NOMO-1 (cell line): ENCODE measurements around the gene PLEKHM3.
"Not testable (repeated sequence)": the region's sequence is repeated elsewhere in the genome, so short reads cannot be mapped to it uniquely, and the experiment has no call there.

ENCODE experiments used
- DNase-seq, 2 experiments: peaks; one replicate each; lab custom pipeline; 2025; ENCODE audit not compliant: unreplicated experiment in 2 of 2; lab: John Stamatoyannopoulos, UW

PLEKHM3 gene

GRCh38 chr2:208037564-208038487, 12.5 kb upstream of the PLEKHM3 start:
- DNase-seq = no peak

GRCh38 chr2:208036357-208036756, 11.0 kb upstream of the PLEKHM3 start:
- DNase-seq = no peak

GRCh38 chr2:208034503-208035140, 9.3 kb upstream of the PLEKHM3 start:
- DNase-seq = no peak

GRCh38 chr2:208033701-208034502, 8.6 kb upstream of the PLEKHM3 start:
- peak in 1 of 2 experiments; percentile 40 for DNase-seq

GRCh38 chr2:208031608-208032019, 6.3 kb upstream of the PLEKHM3 start:
- peak; percentile 66 to 94 for DNase-seq

- DNase-seq = no peak
Observed at GRCh38 chr2:208025814-208026184, 472 bp upstream of the PLEKHM3 start.

- no peak for DNase-seq
Observed at GRCh38 chr2:208024091-208024490, 1.2 kb downstream of the PLEKHM3 start.

- no peak for DNase-seq
Observed at GRCh38 chr2:208020253-208020652, 5.1 kb downstream of the PLEKHM3 start.

GRCh38 chr2:208018124-208018712, 7.1 kb downstream of the PLEKHM3 start:
- not testable (repeated sequence) for DNase-seq

- DNase-seq = no peak
Observed at GRCh38 chr2:208017721-208018120, 7.6 kb downstream of the PLEKHM3 start.

- DNase-seq = no peak
Observed at GRCh38 chr2:208015475-208015874, 9.9 kb downstream of the PLEKHM3 start.

- no peak for DNase-seq
Observed at GRCh38 chr2:208013285-208014178, 11.8 kb downstream of the PLEKHM3 start.

- DNase-seq = peak; percentile 67 to 93
Observed at GRCh38 chr2:208012449-208012848, 12.9 kb downstream of the PLEKHM3 start.

- peak; percentile 22 to 49 for DNase-seq
Observed at GRCh38 chr2:208010506-208010905, 14.8 kb downstream of the PLEKHM3 start.

- DNase-seq = peak in 1 of 2 experiments; percentile 76
Observed at GRCh38 chr2:208006833-208007232, 18.5 kb downstream of the PLEKHM3 start.

GRCh38 chr2:208006337-208006736, 19.0 kb downstream of the PLEKHM3 start:
- no peak for DNase-seq

- DNase-seq = no peak
Observed at GRCh38 chr2:208001924-208002323, 23.4 kb downstream of the PLEKHM3 start.

- no peak for DNase-seq
Observed at GRCh38 chr2:208000701-208001395, 24.5 kb downstream of the PLEKHM3 start.

- DNase-seq = peak; percentile 41 to 49
Observed at GRCh38 chr2:207996848-207997247, 28.5 kb downstream of the PLEKHM3 start.
